Mucosa of rectum (tissue), 2 donors: Measurements from ENCODE around the gene TMEM184A.

Source experiments
- H3K27ac ChIP-seq, 2 donors: one replicate each; pipeline ENCODE4 v1.7.0; 2013; ENCODE audit warnings: inconsistent platforms in 2 of 2, low read depth in 2 of 2, low read length in 2 of 2
- H3K27me3 ChIP-seq, 2 donors: one replicate each; pipeline ENCODE4 v1.7.0; 2013; ENCODE audit warnings: low read length in 2 of 2; ENCODE audit not compliant: control insufficient read depth in 2 of 2, insufficient read depth in 2 of 2
- H3K36me3 ChIP-seq, 2 donors: one replicate each; pipeline ENCODE4 v1.7.0; 2013; ENCODE audit warnings: low read length in 2 of 2; ENCODE audit not compliant: control insufficient read depth in 2 of 2, insufficient read depth in 2 of 2
- H3K4me1 ChIP-seq, 2 donors: one replicate each; pipeline ENCODE4 v1.7.0; 2013; ENCODE audit warnings: low read length in 2 of 2, mild to moderate bottlenecking in 1 of 2; ENCODE audit not compliant: control insufficient read depth in 2 of 2, insufficient read depth in 2 of 2
- H3K4me3 ChIP-seq, 2 donors: one replicate each; pipeline ENCODE4 v1.7.0; 2013; ENCODE audit warnings: low read length in 2 of 2
- H3K9ac ChIP-seq, 2 donors: one replicate each; pipeline ENCODE4 v1.7.0; 2013; ENCODE audit warnings: low read length in 2 of 2, low read depth in 1 of 2, mild to moderate bottlenecking in 1 of 2
- H3K9me3 ChIP-seq, 2 donors: one replicate each; pipeline ENCODE4 v1.7.0; 2013; ENCODE audit warnings: low read length in 2 of 2; ENCODE audit not compliant: control insufficient read depth in 2 of 2
- donor health status: healthy.
- donor health status: Normal muscosa, but diverticular disease.

TMEM184A gene

DNA sequence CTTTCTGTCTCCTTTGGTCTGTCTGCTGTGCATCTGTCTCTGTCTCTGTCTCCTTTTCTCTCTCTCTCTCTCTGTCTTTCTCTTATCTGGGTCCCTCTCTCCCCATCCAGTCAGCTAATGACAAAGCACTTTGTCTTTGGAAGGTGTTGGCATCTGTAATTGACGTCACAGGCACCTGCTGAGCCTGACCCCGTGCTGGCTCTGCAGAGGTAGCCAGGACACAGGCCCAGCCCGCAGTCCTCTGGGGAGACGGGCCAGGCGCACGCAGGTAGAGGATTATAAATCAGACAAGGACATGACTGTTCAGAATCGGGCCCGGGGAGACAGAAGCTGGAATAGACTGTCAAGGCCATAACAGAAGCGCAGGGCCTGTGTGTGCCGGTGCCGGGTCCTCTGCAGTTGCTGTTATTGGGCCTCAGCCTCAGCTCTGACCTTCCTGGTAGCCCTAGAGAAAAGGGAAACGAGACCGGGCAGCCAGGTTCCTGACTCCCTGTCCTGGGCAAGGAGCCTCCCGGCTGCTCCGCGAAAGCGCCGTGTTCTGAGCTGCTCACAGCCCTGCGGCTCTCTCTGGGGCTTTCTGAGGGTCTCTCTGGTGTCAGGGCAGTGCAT, 24.5 kb upstream of the TMEM184A start:
- Histone ChIP-seq H3K4me1 (no peaks in the 10 kb centered on the region), H3K27me3 (no peaks in the 10 kb centered on the region), H3K27ac (no peak overlapping the region)

DNA sequence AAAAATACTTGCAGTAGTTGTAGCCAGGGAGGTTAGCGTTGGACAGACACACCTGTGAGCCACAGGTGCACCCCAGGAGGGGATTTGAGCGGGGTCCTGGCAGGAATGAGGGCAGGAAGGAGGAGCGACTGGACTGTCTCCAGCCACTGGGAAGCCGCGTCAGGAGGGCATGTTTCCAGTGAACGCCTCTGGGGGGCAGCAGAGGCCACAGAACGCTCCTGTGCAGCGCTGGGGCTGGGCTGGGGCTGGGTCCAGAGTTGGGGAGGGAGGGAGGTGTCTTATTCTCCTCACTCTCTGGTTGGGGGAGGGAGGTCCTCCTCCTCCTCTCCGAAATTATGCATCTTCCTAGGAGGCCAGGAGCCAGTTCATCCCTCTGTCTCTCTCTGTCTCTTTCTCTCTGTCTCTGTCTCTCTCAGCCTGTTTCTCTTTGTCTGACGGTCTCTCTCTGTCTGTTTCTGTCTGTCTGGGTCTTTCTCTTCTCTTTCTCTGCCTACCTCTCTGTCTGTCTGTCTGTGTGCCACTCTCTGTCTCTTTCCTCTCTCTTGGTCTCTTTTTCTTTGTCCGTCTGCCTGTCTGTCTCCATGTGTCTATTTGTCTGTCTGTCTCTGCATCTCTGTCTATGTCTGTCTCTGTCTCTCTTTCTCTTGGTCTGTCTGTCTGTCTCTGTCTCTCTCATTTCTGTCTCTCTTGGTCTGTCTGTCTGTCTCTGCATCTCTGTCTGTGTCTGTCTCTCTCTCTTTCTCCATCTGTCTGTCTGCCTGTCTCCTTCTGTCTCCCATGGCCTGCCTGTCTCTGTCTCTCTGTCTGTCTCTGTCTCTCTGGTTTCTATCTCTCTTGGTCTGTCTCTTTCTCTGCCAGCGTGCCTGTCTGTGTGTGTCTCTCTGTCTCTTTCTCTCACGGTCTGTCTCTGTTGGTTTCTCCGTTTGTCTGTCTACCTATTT, 23.7 kb upstream of the TMEM184A start:
- Histone ChIP-seq H3K27me3 (no peaks in the 10 kb centered on the region), H3K27ac (no peak overlapping the region), H3K9me3 (no peaks in the 10 kb centered on the region), H3K4me1 (no peaks in the 10 kb centered on the region), H3K36me3 (no peaks in the 10 kb centered on the region), H3K4me3 (no peak overlapping the region), H3K9ac (no peak overlapping the region)

More for the DNA sequence above, 24.5 kb upstream of the TMEM184A start:
- H3K9me3 ChIP-seq = no peaks in the 10 kb centered on the region
- H3K36me3 ChIP-seq = no peaks in the 10 kb centered on the region
- H3K4me3 ChIP-seq = no peak overlapping the region
- H3K9ac ChIP-seq = no peak overlapping the region

DNA sequence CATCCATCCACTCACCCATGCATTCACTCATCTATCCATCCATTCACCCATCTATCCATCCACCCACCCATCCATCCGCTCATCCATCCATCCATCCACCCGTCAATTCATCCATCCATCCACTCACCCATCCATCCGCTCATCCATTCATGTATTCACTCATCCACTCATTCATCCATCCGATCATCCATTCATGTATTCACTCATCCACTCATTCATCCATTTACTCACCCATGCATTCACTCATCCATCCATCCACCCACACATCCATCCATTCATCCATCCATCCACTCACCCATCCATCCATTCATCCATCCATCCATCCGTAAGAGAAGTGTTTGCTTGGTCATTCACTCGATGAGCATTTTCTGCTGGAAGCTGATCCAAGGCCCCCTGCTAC, 22.5 kb upstream of the TMEM184A start:
- Histone ChIP-seq H3K27me3 (no peaks in the 10 kb centered on the region), H3K4me3 (no peak overlapping the region), H3K9ac (no peak overlapping the region)

DNA sequence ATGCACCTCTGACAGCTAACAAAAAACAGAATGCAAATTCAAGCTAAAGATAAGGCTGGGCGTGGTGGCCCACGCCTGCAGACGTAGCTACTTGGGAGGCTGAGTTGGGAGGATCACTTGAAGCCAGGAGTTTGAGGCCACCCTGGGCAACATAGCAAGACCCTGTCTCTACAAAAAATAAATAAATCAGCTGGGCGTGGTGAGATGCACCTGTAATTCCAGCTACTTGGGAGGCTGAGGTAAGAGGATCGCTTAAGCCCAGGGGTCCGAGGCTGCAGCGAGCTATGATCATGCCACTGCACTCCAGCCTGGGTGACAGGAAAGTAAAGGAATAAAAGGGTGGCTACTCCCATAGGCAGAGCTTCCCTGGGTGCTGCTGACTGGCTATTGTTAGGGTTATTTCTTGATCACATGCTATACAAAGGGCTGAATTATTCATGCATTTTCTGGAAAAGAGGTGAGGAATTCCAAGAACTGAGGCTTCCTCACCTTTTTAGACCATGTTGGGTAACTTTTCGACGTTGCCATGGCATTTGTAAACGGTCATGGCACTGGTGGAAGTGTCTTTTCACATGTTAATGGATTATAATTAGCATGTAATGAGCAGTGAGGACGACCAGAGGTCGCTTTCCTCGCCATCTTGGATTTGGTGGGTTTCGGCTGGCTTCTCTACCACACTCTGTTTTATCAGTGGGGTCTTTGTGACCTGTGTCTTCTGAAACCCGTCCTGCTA, 20.7 kb upstream of the TMEM184A start:
- Histone ChIP-seq H3K27me3 (no peaks in the 10 kb centered on the region), H3K9ac (no peak overlapping the region), H3K27ac (no peak overlapping the region), H3K4me3 (no peak overlapping the region), H3K9me3 (no peaks in the 10 kb centered on the region), H3K4me1 (peaks cover 0 to 4% of the 10 kb centered on the region in 2 donors), H3K36me3 (no peaks in the 10 kb centered on the region)

More for the DNA sequence above, 22.5 kb upstream of the TMEM184A start:
- no peaks in the 10 kb centered on the region for H3K36me3 ChIP-seq
- no peak overlapping the region for H3K27ac ChIP-seq
- no peaks in the 10 kb centered on the region for H3K4me1 ChIP-seq
- no peaks in the 10 kb centered on the region for H3K9me3 ChIP-seq

DNA sequence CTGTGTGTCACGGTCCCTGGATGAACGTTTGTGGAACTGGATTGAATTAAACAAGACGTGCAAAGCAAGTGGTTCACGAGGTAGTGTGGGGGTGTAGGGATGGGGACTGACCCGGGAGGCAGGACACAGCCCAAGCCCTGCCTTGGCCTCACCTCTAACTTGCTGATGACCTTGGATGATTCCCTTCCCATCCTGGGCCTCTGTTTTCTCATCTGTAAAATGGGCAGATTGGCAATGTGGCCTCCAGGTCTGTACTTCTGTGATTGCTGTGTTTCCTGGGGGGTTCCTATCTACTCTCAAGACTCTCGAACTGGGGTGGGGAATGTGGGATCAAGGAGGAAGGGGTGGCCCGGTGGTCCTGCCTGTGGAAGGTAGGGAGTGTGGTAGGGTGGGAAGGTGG, 19.8 kb upstream of the TMEM184A start:
- Histone ChIP-seq H3K9ac (no peak overlapping the region), H3K27ac (no peak overlapping the region), H3K4me1 (peaks cover 6 to 7% of the 10 kb centered on the region in 2 donors), H3K9me3 (no peaks in the 10 kb centered on the region), H3K4me3 (no peak overlapping the region), H3K36me3 (no peaks in the 10 kb centered on the region), H3K27me3 (no peaks in the 10 kb centered on the region)

DNA sequence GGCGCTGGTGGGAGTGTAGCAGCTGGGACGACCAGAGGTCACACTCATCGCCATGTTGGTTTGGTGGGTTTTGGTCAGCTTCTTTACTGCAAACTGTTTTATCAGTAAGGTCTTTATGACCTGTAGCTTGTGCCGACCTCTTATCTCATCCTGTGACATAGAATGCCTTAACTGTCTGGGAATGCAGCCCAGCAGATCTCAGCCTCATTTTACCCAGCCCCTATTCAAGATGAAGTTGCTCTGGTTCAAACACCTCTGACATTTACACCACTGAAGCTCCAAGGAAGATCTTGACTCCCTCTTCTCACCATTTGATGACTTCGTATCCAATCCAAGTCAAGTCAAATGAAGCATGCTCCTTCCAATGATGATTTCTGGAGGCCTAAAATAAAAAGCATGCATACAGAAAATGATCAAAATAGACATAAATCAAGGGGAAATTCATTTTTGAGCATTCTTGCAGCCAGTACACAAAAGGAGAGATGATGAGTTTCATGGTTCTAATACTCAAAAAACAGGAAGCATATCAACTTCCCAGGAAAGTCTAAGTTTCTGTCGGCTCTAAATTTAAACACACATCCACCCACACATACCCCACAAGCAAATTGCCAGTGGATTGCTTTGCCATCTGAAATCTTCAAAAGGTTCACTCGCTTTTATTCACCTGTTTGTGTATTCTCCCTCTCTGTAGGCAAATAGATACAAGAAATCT, 16.3 kb upstream of the TMEM184A start:
- Histone ChIP-seq H3K27ac (no peak overlapping the region), H3K9me3 (no peaks in the 10 kb centered on the region), H3K27me3 (no peaks in the 10 kb centered on the region)

DNA sequence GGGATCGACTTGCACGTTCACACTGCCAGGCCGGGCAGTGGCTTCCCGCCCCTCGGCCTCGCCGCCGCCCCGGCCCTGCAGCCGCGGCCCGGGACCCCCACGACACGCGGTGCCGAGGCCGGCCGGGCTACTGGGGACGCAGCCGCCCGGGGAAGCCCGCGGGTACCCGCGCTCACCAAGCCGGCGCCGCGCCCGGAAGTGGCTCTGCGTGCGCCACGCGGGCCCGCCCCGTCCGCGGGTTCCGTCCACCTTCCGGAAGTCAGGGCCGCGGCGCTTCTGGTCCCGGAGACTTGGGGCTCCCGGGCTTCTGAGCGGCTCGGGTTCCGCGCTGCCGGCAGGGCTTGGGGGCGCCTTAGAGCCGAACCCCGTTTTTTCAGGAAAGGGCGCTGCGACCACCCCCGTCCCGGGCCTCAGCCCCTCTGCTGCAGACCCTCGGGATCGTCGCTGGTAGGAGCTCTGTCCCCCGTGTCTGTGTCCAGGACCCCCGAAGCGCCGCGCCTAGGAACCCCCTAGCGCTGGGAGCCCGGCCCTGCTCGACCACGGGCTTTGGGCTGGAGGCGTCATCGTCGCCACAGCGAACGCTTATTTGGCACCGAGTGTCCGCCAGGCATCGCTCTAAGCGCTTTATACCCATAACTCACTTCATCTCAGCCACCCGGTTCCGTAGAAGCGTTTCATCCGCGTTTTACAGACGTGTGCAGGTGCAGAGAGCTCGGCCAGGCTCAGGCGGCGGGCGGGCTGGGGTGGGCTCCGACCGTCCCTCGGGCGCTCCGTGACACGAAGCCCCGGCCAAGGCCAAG, 14.0 kb upstream of the TMEM184A start, which contains the start of gene PSMG3:
Gene PSMG3 (minus strand): TSS at position 200 of the 800 bp plus-strand sequence. CDS start 693 bp downstream, outside the sequence.
- H3K36me3 ChIP-seq = peaks cover 2 to 5% of the 10 kb centered on the region in 2 donors
- H3K9ac ChIP-seq = peak within 1 kb of the TSS; percentile 97 to 99
- no peaks in the 10 kb centered on the region for H3K27me3 ChIP-seq
- peak within 1 kb of the TSS; percentile 93 to 98 for H3K4me3 ChIP-seq
- H3K4me1 ChIP-seq = peaks cover 35 to 42% of the 10 kb centered on the region in 2 donors
- H3K27ac ChIP-seq = peak within 1 kb of the TSS; percentile 95 to 96
- H3K9me3 ChIP-seq = no peaks in the 10 kb centered on the region

More for the DNA sequence above, 16.3 kb upstream of the TMEM184A start:
- no peak overlapping the region for H3K4me3 ChIP-seq
- no peak overlapping the region for H3K9ac ChIP-seq
- peaks cover 2 to 4% of the 10 kb centered on the region in 2 donors for H3K36me3 ChIP-seq
- H3K4me1 ChIP-seq = peaks cover 25 to 26% of the 10 kb centered on the region in 2 donors

DNA sequence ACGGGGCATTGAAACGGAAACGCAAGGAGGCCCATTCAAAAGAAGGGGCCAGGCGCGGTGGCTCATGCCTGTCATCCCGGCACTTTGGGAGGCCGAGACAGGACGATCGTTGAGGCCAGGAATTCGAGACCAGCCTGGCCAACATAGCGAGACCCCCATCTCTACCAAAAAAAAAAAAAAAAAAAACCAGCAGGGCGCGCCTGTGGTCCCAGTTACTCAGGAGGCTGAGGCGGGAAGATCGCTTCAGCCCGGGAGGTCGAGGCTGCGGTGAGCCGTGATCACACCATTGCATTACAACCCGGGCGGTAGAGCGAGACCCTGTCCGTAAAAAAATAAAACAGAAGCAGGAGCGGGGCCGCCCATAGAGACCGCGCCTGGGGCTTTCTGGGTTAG, 13.4 kb upstream of the TMEM184A start:
- Histone ChIP-seq H3K9ac (peak overlapping the region; percentile 75 to 99), H3K27me3 (no peaks in the 10 kb centered on the region), H3K4me3 (peak overlapping the region; percentile 79 to 98), H3K9me3 (no peaks in the 10 kb centered on the region), H3K4me1 (peaks cover 35 to 42% of the 10 kb centered on the region in 2 donors), H3K27ac (peak overlapping the region; percentile 95 to 96), H3K36me3 (peaks cover 2 to 5% of the 10 kb centered on the region in 2 donors)

DNA sequence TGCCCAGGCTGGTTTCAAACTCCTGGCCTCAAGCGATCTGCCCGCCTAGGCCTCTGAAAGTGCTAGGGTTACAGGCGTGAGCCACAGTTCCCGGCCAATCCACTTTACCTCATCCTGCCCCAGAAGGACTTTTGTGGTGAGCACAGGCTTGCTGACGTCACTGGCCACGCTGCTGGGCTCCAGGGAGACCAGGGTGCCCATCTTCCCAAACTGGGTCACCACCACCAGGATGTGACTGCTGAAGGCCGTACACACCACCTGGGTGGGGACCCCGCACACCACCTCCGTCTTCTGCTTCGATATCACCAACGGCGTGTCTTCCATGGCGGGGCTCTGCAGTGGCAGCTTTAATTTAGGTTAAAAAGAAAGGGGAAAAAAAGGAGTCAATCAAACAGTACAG, 13.0 kb upstream of the TMEM184A start:
- no peaks in the 10 kb centered on the region for H3K9me3 ChIP-seq
- peaks cover 2 to 5% of the 10 kb centered on the region in 2 donors for H3K36me3 ChIP-seq
- H3K4me3 ChIP-seq = peak overlapping the region; percentile 79 to 98
- no peaks in the 10 kb centered on the region for H3K27me3 ChIP-seq
- H3K27ac ChIP-seq = peak overlapping the region; percentile 95 to 96
- H3K9ac ChIP-seq = peak overlapping the region; percentile 75 to 99
- peaks cover 35 to 42% of the 10 kb centered on the region in 2 donors for H3K4me1 ChIP-seq
